HCT116 (cell line): ENCODE data around the gene SNX1. TPM values are rescaled to one million over a fixed set of nuclear protein-coding genes. Genes with fewer than 3 reads are reported as not detected.

ENCODE experiments used
- ATAC-seq: fragments of 200-7000 bp; cut with Tn5 transposase; 2 replicates; pipeline ENCODE4 v1.9.1; 2020; ENCODE audit warnings: mild to moderate bottlenecking, moderate library complexity
- BruUV-seq: library from RNA; stranded (reverse); fragments of 400-500 nt; replicated peaks from 2 replicates; lab custom pipeline; 2021; lab: Mats Ljungman, UMichigan
- CTCF ChIA-PET: fragments of 300-600 bp; sonication (Branson Sonifier 250); formaldehyde crosslinking; loops from one replicate; lab custom pipeline; 2021; ENCODE audit warnings: antibody characterized with exemption; lab: Charles Lee
- POLR2A ChIA-PET: fragments of 300-600, 350-600 bp; sonication (Branson Sonifier 250); formaldehyde crosslinking; loops from one replicate; lab custom pipeline; 2021; ENCODE audit warnings: antibody characterized with exemption; lab: Charles Lee
- RAD21 ChIA-PET, 2 experiments: fragments of 300-600 bp; sonication (Branson Sonifier 250); formaldehyde crosslinking; loops; one replicate each; lab custom pipeline; 2023; ENCODE audit warnings: low total read pairs in 2 of 2; ENCODE audit not compliant: uncharacterized antibody in 2 of 2, unreplicated experiment in 2 of 2, low non-redundant PET in 1 of 2; lab: Charles Lee
- DNase-seq: peaks from one replicate; pipeline ENCODE4 v3.0.0-alpha.2; 2010; ENCODE audit warnings: low read depth, low spot score
- H2AFZ ChIP-seq: fragments of 200-600 bp; shearing (Covaris generic), sonication (generic); 2 replicates; pipeline ENCODE4 v1.6.1; 2017; ENCODE audit warnings: low read depth, mixed run types, mixed read lengths, antibody characterized with exemption, low read length; ENCODE audit not compliant: poor library complexity, severe bottlenecking
- H3K27ac ChIP-seq: 2 replicates; pipeline ENCODE4 v1.5.1; 2012; ENCODE audit warnings: low read depth, low read length
- H3K27me3 ChIP-seq: fragments of 200-600 bp; sonication (generic); 2 replicates; pipeline ENCODE4 v1.6.1; 2016; ENCODE audit warnings: mixed run types, low read length, mixed read lengths; ENCODE audit not compliant: insufficient read depth
- H3K36me3 ChIP-seq, 2 experiments: fragments of 200-500 bp in 1 of 2; fragments of 200-600 bp in 1 of 2; sonication (Bioruptor generic) in 1 of 2; sonication (generic) in 1 of 2; 2 replicates each; pipeline versions ENCODE4 v1.5.1 to v1.6.1; 2014 to 2016; ENCODE audit warnings: low read length in 2 of 2, inconsistent platforms in 1 of 2, mixed read lengths in 1 of 2, mixed run types in 1 of 2; ENCODE audit not compliant: insufficient read depth in 2 of 2, control insufficient read depth in 1 of 2
- H3K4me1 ChIP-seq, 2 experiments: fragments of 200-600 bp in 1 of 2; sonication (generic) in 1 of 2; 2 replicates each; pipeline versions ENCODE4 v1.5.1 to v1.6.1; 2012 to 2017; ENCODE audit warnings: low read length in 2 of 2, inconsistent platforms in 1 of 2, mild to moderate bottlenecking in 1 of 2, mixed read lengths in 1 of 2, mixed run types in 1 of 2, moderate library complexity in 1 of 2; ENCODE audit not compliant: insufficient read depth in 2 of 2, control insufficient read depth in 1 of 2
- H3K4me2 ChIP-seq: fragments of 200-600 bp; sonication (generic); 2 replicates; pipeline ENCODE4 v1.6.1; 2017; ENCODE audit warnings: mixed run types, low read length, mixed read lengths
- H3K4me3 ChIP-seq, 2 experiments: fragments of 200-600 bp in 1 of 2; sonication (generic) in 1 of 2; replicated peaks in 1 of 2; 2 replicates each; pipeline ENCODE4 v1.5.1; 2011 to 2016; ENCODE audit warnings: low read length in 2 of 2, control low read depth in 1 of 2, low read depth in 1 of 2, mild to moderate bottlenecking in 1 of 2, mixed read lengths in 1 of 2, mixed run types in 1 of 2
- H3K79me2 ChIP-seq: fragments of 200-600 bp; sonication (generic); 2 replicates; pipeline ENCODE4 v1.6.1; 2017; ENCODE audit warnings: mild to moderate bottlenecking, mixed run types, low read length, moderate library complexity, mixed read lengths; ENCODE audit not compliant: insufficient read depth
- H3K9ac ChIP-seq: fragments of 200-600 bp; sonication (generic); 2 replicates; pipeline ENCODE4 v1.6.1; 2016; ENCODE audit warnings: low read length, mixed read lengths
- H3K9me2 ChIP-seq: fragments of 200-600 bp; sonication (generic), shearing (Covaris generic); 2 replicates; pipeline ENCODE4 v1.6.1; 2017; ENCODE audit warnings: mixed run types, mild to moderate bottlenecking, moderate library complexity; ENCODE audit not compliant: insufficient read depth
- H3K9me3 ChIP-seq, 2 experiments: fragments of 200-500 bp in 1 of 2; fragments of 200-600 bp in 1 of 2; sonication (Bioruptor generic) in 1 of 2; sonication (generic) in 1 of 2; 2 replicates each; pipeline ENCODE4 v1.6.1; 2014 to 2017; ENCODE audit warnings: low read length in 2 of 2, mixed read lengths in 2 of 2, inconsistent platforms in 1 of 2, low read depth in 1 of 2, mild to moderate bottlenecking in 1 of 2, mixed run types in 1 of 2, moderate library complexity in 1 of 2; ENCODE audit not compliant: control insufficient read depth in 1 of 2, insufficient read depth in 1 of 2
- H4K20me1 ChIP-seq: fragments of 200-600 bp; sonication (generic), shearing (Covaris generic); 2 replicates; pipeline ENCODE4 v1.6.1; 2017; ENCODE audit warnings: mixed run types, mild to moderate bottlenecking, moderate library complexity; ENCODE audit not compliant: insufficient read depth
- ATF3 ChIP-seq: IDR thresholded peaks from 2 replicates; pipeline ENCODE4 v1.6.1; 2012
- CEBPB ChIP-seq: IDR thresholded peaks from 2 replicates; pipeline ENCODE4 v1.6.1; 2012; ENCODE audit warnings: low read depth
- CTCF ChIP-seq, 3 experiments: fragments of 200-600 bp in 1 of 3; sonication (generic) in 1 of 3; IDR thresholded peaks in 2 of 3; conservative IDR thresholded peaks in 1 of 3; 2 replicates each; pipeline ENCODE4 v1.5.1; 2012 to 2017; ENCODE audit warnings: low read depth in 2 of 3, low read length in 2 of 3, antibody characterized with exemption in 1 of 3, borderline replicate concordance in 1 of 3, control low read depth in 1 of 3, mild to moderate bottlenecking in 1 of 3, mixed read lengths in 1 of 3, mixed run types in 1 of 3, moderate library complexity in 1 of 3; ENCODE audit not compliant: insufficient read depth in 1 of 3
- EZH2 ChIP-seq: fragments of 200-600 bp; sonication (generic); IDR thresholded peaks from 2 replicates; pipeline ENCODE4 v1.6.1; 2017; ENCODE audit warnings: antibody characterized with exemption, mixed run types
- FOSL1 ChIP-seq: IDR thresholded peaks from 2 replicates; pipeline ENCODE4 v1.6.1; 2012; ENCODE audit warnings: low read depth
- MAX ChIP-seq: IDR thresholded peaks from 2 replicates; pipeline ENCODE4 v1.6.1; 2012
- RAD21 ChIP-seq: IDR thresholded peaks from 2 replicates; pipeline ENCODE4 v1.6.1; 2012; ENCODE audit warnings: low read depth, mild to moderate bottlenecking
- SIN3A ChIP-seq: IDR thresholded peaks from 2 replicates; pipeline ENCODE4 v1.6.1; 2012; ENCODE audit warnings: low read depth
- SP1 ChIP-seq: IDR thresholded peaks from 2 replicates; pipeline ENCODE4 v1.6.1; 2012; ENCODE audit warnings: low read depth
- SRF ChIP-seq: IDR thresholded peaks from 2 replicates; pipeline ENCODE4 v1.6.1; 2012; ENCODE audit warnings: low read depth
- TCF7L2 ChIP-seq: IDR thresholded peaks from 2 replicates; pipeline ENCODE4 v1.7.0; 2011; ENCODE audit warnings: borderline replicate concordance, inconsistent platforms; ENCODE audit not compliant: insufficient read depth, insufficient read length; ENCODE audit errors: extremely low read depth
- YY1 ChIP-seq: IDR thresholded peaks from 2 replicates; pipeline ENCODE4 v1.6.1; 2011; ENCODE audit warnings: low read length, low read depth, moderate library complexity, mild to moderate bottlenecking; ENCODE audit not compliant: insufficient replicate concordance; ENCODE audit errors: extremely low read depth
- ZBTB33 ChIP-seq: IDR thresholded peaks from 2 replicates; pipeline ENCODE4 v1.6.1; 2011; ENCODE audit warnings: mild to moderate bottlenecking, low read length, moderate library complexity; ENCODE audit not compliant: insufficient replicate concordance; ENCODE audit errors: extremely low read depth
- ZFX ChIP-seq: fragments of 450-650 bp; IDR thresholded peaks from 2 replicates; pipeline ENCODE4 v1.6.1; 2017
- ZNF274 ChIP-seq: fragments of 200-500 bp; sonication (Bioruptor generic); IDR thresholded peaks from 2 replicates; pipeline ENCODE4 v1.6.1; 2014; ENCODE audit warnings: mild to moderate bottlenecking, low read depth, low read length, inconsistent platforms
- intact Hi-C: fragments of 100-400 bp; cut with micrococcal nuclease; formaldehyde crosslinking; loops from 2 replicates; pipeline ENCODE4 v1.10.0; 2022
- total RNA-seq: library from RNA; stranded (reverse); gene quantifications from one replicate; pipeline ENCODE4 v1.2.1, GENCODE V29; 2021; ENCODE audit not compliant: unreplicated experiment

Gene SNX1
- total RNA-seq, 1 experiment from 2014 or later = 91.9 TPM

- Histone ChIP-seq H3K27ac (no peak overlapping the region), H3K27me3 (no peaks in the 10 kb centered on the region), H3K9me2 (no peaks in the 10 kb centered on the region), H3K9me3 (no peaks in the 10 kb centered on the region), H3K9ac (no peak overlapping the region), H3K4me2 (no peak overlapping the region)
- ChIA-PET CTCF (no interaction called here), RAD21 (no interaction called here)
- ATAC-seq = no peak
- TF ChIP-seq YY1 = no peak
- TF ChIP-seq RAD21 = no peak
- no peak for TF ChIP-seq FOSL1
- TF ChIP-seq SP1 = no peak
- TF ChIP-seq ZBTB33 = no peak
- no peak for TF ChIP-seq ZNF274
- no peak for TF ChIP-seq MAX
- no peak for TF ChIP-seq EZH2
- TF ChIP-seq SIN3A = no peak
- TF ChIP-seq CEBPB = no peak
- TF ChIP-seq TCF7L2 = no peak
- TF ChIP-seq ATF3 = no peak
- no peak for TF ChIP-seq SRF
- no peak for TF ChIP-seq CTCF (IDR thresholded peaks at IDR 0.05 in 2 of 3, conservative IDR thresholded peaks at IDR 0.05 in 1 of 3; ENCODE audit: borderline replicate concordance in 1 of 3, insufficient read depth in 1 of 3, low read depth in 2 of 3, low read length in 2 of 3)
- TF ChIP-seq ZFX = no peak
- TF ChIP-seq, all 23 proteins: peak for 0
- no peaks in the 10 kb centered on the region for H3K79me2 ChIP-seq
- DNase-seq = no peak
- no peak overlapping the region for H2AFZ ChIP-seq
- no peaks in the 10 kb centered on the region for H3K4me1 ChIP-seq
- POLR2A ChIA-PET = no interaction called here
- H4K20me1 ChIP-seq = no peaks in the 10 kb centered on the region
- H3K4me3 ChIP-seq = no peak overlapping the region
- intact Hi-C loops = no loop called here
- BruUV-seq = no TSS peak
- H3K36me3 ChIP-seq = peaks cover 34 to 58% of the 10 kb centered on the region in 2 experiments
These were observed 31.9 kb downstream of the SNX1 start for GRCh38 chr15:64127521-64128270.
